Dedifferentiated amniotic fluid mesenchymal stem cell (primary cell): Measurements from ENCODE around the gene ST14.
"Not testable (repeated sequence)": the region's sequence is repeated elsewhere in the genome, so short reads cannot be mapped to it uniquely, and the experiment has no call there.

ENCODE experiments used
- DNase-seq: peaks from one replicate; pipeline ENCODE4 v3.0.0-alpha.2; 2016; ENCODE audit errors: extremely low spot score

Gene ST14

GRCh38 chr11:130223291-130223971, 63.8 kb downstream of the ST14 start:
- DNase-seq: no peak

GRCh38 chr11:130227373-130227772, 67.8 kb downstream of the ST14 start:
- no peak for DNase-seq

GRCh38 chr11:130233486-130233885, 73.9 kb downstream of the ST14 start:
- DNase-seq: not testable (repeated sequence)

- DNase-seq: not testable (repeated sequence)
Measured at GRCh38 chr11:130233888-130234287, 74.3 kb downstream of the ST14 start.

GRCh38 chr11:130234315-130234714, 74.7 kb downstream of the ST14 start:
- no peak for DNase-seq

- no peak for DNase-seq
Measured at GRCh38 chr11:130237282-130238006, 77.9 kb downstream of the ST14 start.

- no peak for DNase-seq
Measured at GRCh38 chr11:130241713-130242112, 82.1 kb downstream of the ST14 start.

GRCh38 chr11:130243816-130244215, 84.2 kb downstream of the ST14 start:
- no peak for DNase-seq

GRCh38 chr11:130244848-130245247, 85.3 kb downstream of the ST14 start:
- no peak for DNase-seq

- DNase-seq: not testable (repeated sequence)
Measured at GRCh38 chr11:130245375-130245774, 85.8 kb downstream of the ST14 start.

GRCh38 chr11:130246270-130246669, 86.7 kb downstream of the ST14 start:
- DNase-seq: no peak

GRCh38 chr11:130246738-130247137, 87.2 kb downstream of the ST14 start:
- no peak for DNase-seq

GRCh38 chr11:130247319-130247718, 87.7 kb downstream of the ST14 start:
- no peak for DNase-seq

GRCh38 chr11:130249371-130249770, 89.8 kb downstream of the ST14 start:
- DNase-seq: no peak

- not testable (repeated sequence) for DNase-seq
Measured at GRCh38 chr11:130249929-130250328, 90.3 kb downstream of the ST14 start.

GRCh38 chr11:130251763-130252162, 92.2 kb downstream of the ST14 start:
- DNase-seq: not testable (repeated sequence)
